GM18858 (cell line): ENCODE data around the gene VCX2.
"Not testable (repeated sequence)": the region's sequence is repeated elsewhere in the genome, so short reads cannot be mapped to it uniquely, and the experiment has no call there.

Experiments used
- ATAC-seq: cut with Tn5 transposase; IDR thresholded peaks from one replicate; pipeline ENCODE4 v1.9.1; 2021; ENCODE audit not compliant: unreplicated experiment

The VCX2 gene

DNA sequence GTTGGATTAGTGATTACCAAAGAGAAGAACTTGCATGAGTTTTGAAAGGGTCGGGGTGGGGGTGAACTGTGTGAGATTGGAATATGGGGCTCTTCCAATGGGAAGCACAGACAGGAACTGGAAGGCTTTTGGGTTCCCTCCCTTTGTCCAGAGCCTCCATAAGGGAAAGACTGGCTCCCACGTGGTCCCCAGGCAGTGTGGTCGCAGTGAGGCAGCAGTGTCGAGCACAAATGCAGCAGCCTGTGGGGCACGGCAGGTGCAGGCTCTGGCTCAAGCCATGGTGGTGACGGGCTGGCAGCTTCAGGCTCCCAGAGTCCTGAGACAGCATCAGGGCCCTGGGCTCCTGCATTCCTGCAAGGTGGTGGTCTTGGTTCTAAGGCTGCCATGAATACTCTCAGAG is 45.5 kb downstream of the VCX2 start:
- no peak for ATAC-seq

DNA sequence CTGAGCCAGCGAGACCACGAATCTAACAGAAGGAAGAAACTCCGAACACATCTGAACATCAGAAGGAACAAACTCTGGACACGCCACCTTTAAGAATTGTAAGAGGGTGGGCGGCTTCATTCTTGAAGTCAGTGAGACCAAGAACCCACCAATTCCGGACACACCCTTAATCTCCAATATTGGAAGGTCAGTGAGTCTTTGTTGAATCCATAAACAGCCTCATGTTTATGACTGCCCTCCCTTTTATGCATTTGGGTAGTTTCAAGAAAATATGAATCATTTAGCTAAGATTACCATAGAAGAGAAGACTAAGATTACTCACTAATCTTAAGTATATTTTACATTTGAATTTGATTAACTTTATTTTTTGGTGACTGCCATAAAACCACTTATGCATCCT is 48.5 kb downstream of the VCX2 start:
- ATAC-seq = no peak

DNA sequence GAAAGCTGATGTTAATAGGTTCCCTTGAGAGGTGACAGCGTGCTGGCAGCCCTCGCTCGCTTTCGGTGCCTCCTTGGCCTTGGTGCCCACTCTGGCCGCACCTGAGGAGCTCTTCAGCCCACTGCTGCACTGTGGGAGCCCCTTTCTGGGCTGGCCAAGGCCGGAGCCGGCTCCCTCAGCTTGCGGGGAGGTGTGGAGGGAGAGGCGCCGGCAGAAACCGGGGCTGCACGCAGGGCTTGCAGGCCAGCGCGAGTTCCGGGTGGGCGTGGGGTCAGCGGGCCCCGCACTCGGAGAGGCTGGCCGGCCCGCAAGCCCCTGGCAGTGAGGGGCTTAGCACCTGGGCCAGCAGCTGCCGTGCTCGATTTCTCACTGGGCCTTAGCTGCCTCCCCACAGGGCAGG is 49.7 kb downstream of the VCX2 start:
- ATAC-seq = not testable (repeated sequence)
